Stimulated activated CD8-positive, alpha-beta memory T cell treated with anti-CD3 and anti-CD28 coated beads, Interleukin-2, amount 100 ng/mL, for 1 hour (primary cell): ENCODE measurements around the gene PFN4.
"Not testable (repeated sequence)": the region's sequence is repeated elsewhere in the genome, so short reads cannot be mapped to it uniquely, and the experiment has no call there.

ENCODE experiments used
- DNase-seq, 2 donors: peaks; one replicate each; pipeline ENCODE4 v3.0.0-alpha.2; 2020; ENCODE audit warnings: low read depth in 2 of 2

Gene PFN4

GRCh38 chr2:24123195-24123921 lies at the start of gene PFN4, which contains the start of gene FAM228B:
Gene PFN4, minus strand, starts transcription at chr2:24123334. Its CDS starts 799 bp downstream, at chr2:24122535.
Gene FAM228B, plus strand, starts transcription at chr2:24123469. Its CDS starts 893 bp downstream, at chr2:24124362.
- peak; percentile 31 to 33 for DNase-seq

- no peak for DNase-seq
Measured at GRCh38 chr2:24169023-24169422, 45.9 kb upstream of the PFN4 start.

- DNase-seq: peak in 1 of 2 donors; percentile 4
Measured at GRCh38 chr2:24164416-24164973, 41.4 kb upstream of the PFN4 start.

- DNase-seq: no peak
Measured at GRCh38 chr2:24163601-24164000, 40.5 kb upstream of the PFN4 start.

- DNase-seq: no peak
Measured at GRCh38 chr2:24163186-24163585, 40.1 kb upstream of the PFN4 start.

GRCh38 chr2:24162494-24162893 lies 39.4 kb upstream of the PFN4 start:
- DNase-seq: no peak

- DNase-seq: no peak
Measured at GRCh38 chr2:24160761-24161160, 37.6 kb upstream of the PFN4 start.

- no peak for DNase-seq
Measured at GRCh38 chr2:24159708-24160107, 36.6 kb upstream of the PFN4 start.

GRCh38 chr2:24158131-24158530 lies 35.0 kb upstream of the PFN4 start:
- no peak for DNase-seq

GRCh38 chr2:24153478-24153877 lies 30.3 kb upstream of the PFN4 start:
- no peak for DNase-seq

- no peak for DNase-seq
Measured at GRCh38 chr2:24152413-24153197, 29.5 kb upstream of the PFN4 start.

- DNase-seq: no peak
Measured at GRCh38 chr2:24147364-24147763, 24.2 kb upstream of the PFN4 start.

GRCh38 chr2:24140305-24140704 lies 17.2 kb upstream of the PFN4 start:
- not testable (repeated sequence) for DNase-seq

GRCh38 chr2:24132543-24132942 lies 9.4 kb upstream of the PFN4 start:
- no peak for DNase-seq

- no peak for DNase-seq
Measured at GRCh38 chr2:24125956-24126355, 2.8 kb upstream of the PFN4 start.

- DNase-seq: no peak
Measured at GRCh38 chr2:24123922-24124580, 917 bp upstream of the PFN4 start.

GRCh38 chr2:24122366-24123194 lies 554 bp downstream of the PFN4 start:
- no peak for DNase-seq

GRCh38 chr2:24121469-24121868 lies 1.7 kb downstream of the PFN4 start:
- no peak for DNase-seq

GRCh38 chr2:24121066-24121465 lies 2.1 kb downstream of the PFN4 start:
- DNase-seq: no peak

GRCh38 chr2:24117902-24118301 lies 5.2 kb downstream of the PFN4 start:
- no peak for DNase-seq

GRCh38 chr2:24115057-24115456 lies 8.1 kb downstream of the PFN4 start:
- DNase-seq: no peak
